GM18870 (cell line): ENCODE data around the gene WDR7.
"Not testable (repeated sequence)": the region's sequence is repeated elsewhere in the genome, so short reads cannot be mapped to it uniquely, and the experiment has no call there.

ENCODE experiments used
- ATAC-seq: cut with Tn5 transposase; IDR thresholded peaks from one replicate; pipeline ENCODE4 v1.9.1; 2021; ENCODE audit warnings: moderate library complexity; ENCODE audit not compliant: unreplicated experiment

Gene WDR7

GRCh38 chr18:56652802-56653201, 1.6 kb downstream of the WDR7 start:
- ATAC-seq, result no peak

- ATAC-seq, result not testable (repeated sequence)
Observed at GRCh38 chr18:56654280-56654679, 3.1 kb downstream of the WDR7 start.

GRCh38 chr18:56658261-56658660, 7.1 kb downstream of the WDR7 start:
- ATAC-seq, result no peak

GRCh38 chr18:56659111-56659510, 8.0 kb downstream of the WDR7 start:
- no peak for ATAC-seq

GRCh38 chr18:56660655-56661054, 9.5 kb downstream of the WDR7 start:
- no peak for ATAC-seq

- no peak for ATAC-seq
Observed at GRCh38 chr18:56661360-56662062, 10.4 kb downstream of the WDR7 start.

GRCh38 chr18:56662063-56662408, 10.9 kb downstream of the WDR7 start:
- no peak for ATAC-seq

GRCh38 chr18:56662502-56662901, 11.3 kb downstream of the WDR7 start:
- ATAC-seq, result no peak

GRCh38 chr18:56662902-56663301, 11.7 kb downstream of the WDR7 start:
- ATAC-seq, result no peak

GRCh38 chr18:56672391-56672790, 21.2 kb downstream of the WDR7 start:
- ATAC-seq, result no peak

- ATAC-seq, result no peak
Observed at GRCh38 chr18:56672981-56673380, 21.8 kb downstream of the WDR7 start.

GRCh38 chr18:56676639-56677038, 25.5 kb downstream of the WDR7 start:
- ATAC-seq, result no peak

- ATAC-seq, result no peak
Observed at GRCh38 chr18:56678836-56679565, 27.8 kb downstream of the WDR7 start.

- ATAC-seq, result no peak
Observed at GRCh38 chr18:56684277-56684676, 33.1 kb downstream of the WDR7 start.

- ATAC-seq, result no peak
Observed at GRCh38 chr18:56691530-56691929, 40.4 kb downstream of the WDR7 start.

- no peak for ATAC-seq
Observed at GRCh38 chr18:56696966-56697365, 45.8 kb downstream of the WDR7 start.

GRCh38 chr18:56702946-56703345, 51.8 kb downstream of the WDR7 start:
- ATAC-seq, result no peak

- ATAC-seq, result peak; percentile 100
Observed at GRCh38 chr18:56709463-56709862, 58.3 kb downstream of the WDR7 start.

GRCh38 chr18:56711708-56712445, 60.7 kb downstream of the WDR7 start:
- ATAC-seq, result no peak

GRCh38 chr18:56712761-56713160, 61.6 kb downstream of the WDR7 start:
- no peak for ATAC-seq

GRCh38 chr18:56715121-56715520, 64.0 kb downstream of the WDR7 start:
- ATAC-seq, result no peak

- no peak for ATAC-seq
Observed at GRCh38 chr18:56716692-56717146, 65.6 kb downstream of the WDR7 start.
